Measurements from ENCODE around the gene ELOA2. TPM values are rescaled to one million over a fixed set of nuclear protein-coding genes. Genes with fewer than 3 reads are reported as not detected.

ELOA2 gene
- total RNA-seq, result not detected

GRCh38 chr18:47035156-47035671 is at the start of gene ELOA2:
ELOA2 (minus strand) TSS chr18:47035621; CDS start chr18:47035264, 357 bp downstream.
- no peak for DNase-seq
- intact Hi-C loops (cut with DNase I), result no loop called here
- Histone ChIP-seq H3K36me3 (no peaks in the 10 kb centered on the region), H3K4me1 (no peaks in the 10 kb centered on the region), H3K27ac (no peak within 1 kb of the TSS), H3K4me3 (replicated peaks in 1 of 3) (no peak within 1 kb of the TSS), H3K27me3 (no peaks in the 10 kb centered on the region), H3K9me3 (no peaks in the 10 kb centered on the region)
- TF ChIP-seq CTCF (IDR thresholded peaks at IDR 0.05) (no peak), POLR2A (IDR thresholded peaks at IDR 0.05) (no peak)
- 95 to 99% methylated on average over 8 to 24 of the region's 29 CpGs for WGBS, 2 donors

- no peak for DNase-seq
- intact Hi-C loops (cut with DNase I), result no loop called here
Observed at GRCh38 chr18:47081578-47081977, 46.2 kb upstream of the ELOA2 start.

GRCh38 chr18:47080872-47081271 is 45.5 kb upstream of the ELOA2 start:
- intact Hi-C loops (cut with DNase I), result no loop called here
- no peaks in the 10 kb centered on the region for H3K27me3 ChIP-seq
- H3K27ac ChIP-seq, result no peak overlapping the region
- WGBS, 2 donors, result 96% methylated on average over 2 of the region's 2 CpGs
- H3K9me3 ChIP-seq, result no peaks in the 10 kb centered on the region
- TF ChIP-seq CTCF (IDR thresholded peaks at IDR 0.05), result no peak
- no peak for TF ChIP-seq POLR2A (IDR thresholded peaks at IDR 0.05)
- no peak overlapping the region for H3K4me3 ChIP-seq (replicated peaks in 1 of 3)
- no peaks in the 10 kb centered on the region for H3K4me1 ChIP-seq
- no peak for DNase-seq
- H3K36me3 ChIP-seq, result peaks cover 0 to 7% of the 10 kb centered on the region in 2 donors

More at GRCh38 chr18:47081578-47081977, 46.2 kb upstream of the ELOA2 start:
- Histone ChIP-seq H3K36me3 (peaks cover 0 to 7% of the 10 kb centered on the region in 2 donors), H3K9me3 (no peaks in the 10 kb centered on the region), H3K4me3 (replicated peaks in 1 of 3) (no peak overlapping the region), H3K27ac (no peak overlapping the region), H3K27me3 (no peaks in the 10 kb centered on the region), H3K4me1 (no peaks in the 10 kb centered on the region)
- whole genome bisulfite sequencing, 2 donors, result 90 to 93% methylated on average over 2 of the region's 2 CpGs
- no peak for TF ChIP-seq POLR2A (IDR thresholded peaks at IDR 0.05)
- TF ChIP-seq CTCF (IDR thresholded peaks at IDR 0.05), result no peak

GRCh38 chr18:47077111-47077510 is 41.7 kb upstream of the ELOA2 start:
- intact Hi-C loops (cut with DNase I), result no loop called here
- no peaks in the 10 kb centered on the region for H3K4me1 ChIP-seq
- WGBS, 2 donors, result 85 to 87% methylated on average over 7 of the region's 7 CpGs
- no peak overlapping the region for H3K27ac ChIP-seq
- H3K9me3 ChIP-seq, result no peaks in the 10 kb centered on the region
- H3K4me3 ChIP-seq (replicated peaks in 1 of 3), result no peak overlapping the region
- TF ChIP-seq POLR2A (IDR thresholded peaks at IDR 0.05) (no peak), CTCF (IDR thresholded peaks at IDR 0.05) (no peak)
- H3K27me3 ChIP-seq, result no peaks in the 10 kb centered on the region
- peaks cover 0 to 7% of the 10 kb centered on the region in 2 donors for H3K36me3 ChIP-seq
- no peak for DNase-seq

- intact Hi-C loops (cut with DNase I), result no loop called here
- H3K27ac ChIP-seq, result no peak overlapping the region
Observed at GRCh38 chr18:47075098-47075883, 39.9 kb upstream of the ELOA2 start.

More at GRCh38 chr18:47075098-47075883, 39.9 kb upstream of the ELOA2 start:
- TF ChIP-seq POLR2A (IDR thresholded peaks at IDR 0.05) (no peak), CTCF (IDR thresholded peaks at IDR 0.05) (no peak)
- WGBS, 2 donors, result 61 to 65% methylated on average over 12 to 13 of the region's 13 CpGs
- peaks cover 0 to 7% of the 10 kb centered on the region in 2 donors for H3K36me3 ChIP-seq
- no peaks in the 10 kb centered on the region for H3K4me1 ChIP-seq
- H3K27me3 ChIP-seq, result no peaks in the 10 kb centered on the region
- DNase-seq, result no peak
- no peaks in the 10 kb centered on the region for H3K9me3 ChIP-seq
- H3K4me3 ChIP-seq (replicated peaks in 1 of 3), result no peak overlapping the region

Data from thyroid gland (tissue), 4 donors.